Prostate gland (tissue), 2 donors: ENCODE results near the gene HIBADH. TPM values are rescaled to one million over a fixed set of nuclear protein-coding genes. Genes with fewer than 3 reads are reported as not detected.

Source experiments
- DNase-seq: peaks from one replicate; pipeline ENCODE4 v3.0.0-alpha.2; 2019; ENCODE audit warnings: low spot score
- H3K27ac ChIP-seq, 2 donors: fragments of 200-600 bp; sonication (generic); 2 replicates each; pipeline ENCODE4 v1.5.1; 2017 to 2019
- H3K27me3 ChIP-seq: fragments of 200-600 bp; sonication (generic); replicated peaks from 2 replicates; pipeline ENCODE4 v1.5.1; 2019; ENCODE audit not compliant: insufficient read depth
- H3K36me3 ChIP-seq, 2 donors: fragments of 200-600 bp; sonication (generic); 1 replicate in 1 of 2; 2 replicates in 1 of 2; pipeline versions ENCODE4 v1.5.1 to v1.8.1; 2017 to 2019
- H3K4me1 ChIP-seq: fragments of 200-600 bp; sonication (generic); replicated peaks from 2 replicates; pipeline ENCODE4 v1.5.1; 2019
- H3K4me3 ChIP-seq, 2 donors: fragments of 200-600 bp; sonication (generic); 2 replicates each; pipeline ENCODE4 v1.5.1; 2017 to 2019
- H3K9me3 ChIP-seq: fragments of 200-600 bp; sonication (generic); 2 replicates; pipeline ENCODE4 v1.5.1; 2017
- CTCF ChIP-seq, 4 experiments: fragments of 200-600 bp in 2 of 4; fragments of 450-650 bp in 2 of 4; sonication (generic) in 2 of 4; IDR thresholded peaks; 1 replicate in 3 of 4; 2 replicates in 1 of 4; pipeline ENCODE4 v1.5.1; 2016 to 2019; ENCODE audit warnings: antibody characterized with exemption in 4 of 4, mild to moderate bottlenecking in 2 of 4, moderate library complexity in 2 of 4
- POLR2A ChIP-seq: fragments of 450-650 bp; IDR thresholded peaks from one replicate; pipeline ENCODE4 v1.6.1; 2016; ENCODE audit warnings: antibody characterized with exemption, mild to moderate bottlenecking
- POLR2AphosphoS5 ChIP-seq: sonication (generic); formaldehyde crosslinking; IDR thresholded peaks from one replicate; pipeline ENCODE4 v1.6.1; 2017; ENCODE audit warnings: antibody characterized with exemption
- WGBS: methylation state at CpG from one replicate; pipeline ENCODE4 v1.1.5; 2018; 5-methylcytosine and 5-hydroxymethylcytosine counted together
- intact Hi-C: fragments of 100-400 bp; cut with DNase I; formaldehyde crosslinking; loops from one replicate; pipeline ENCODE4 v1.14.2; 2022
- total RNA-seq, 2 donors: library from RNA; depleted of rRNA; stranded (reverse); fragments of >200 nt; gene quantifications; one replicate each; pipeline ENCODE4 v1.1.0, GENCODE V29; 2016

Gene HIBADH
- total RNA-seq, 2 donors from 2014 or later, result 78.2 to 80.5 TPM

GRCh38 chr7:27523321-27523720, 139.4 kb downstream of the HIBADH start:
- intact Hi-C loops, result no loop called here

DNA sequence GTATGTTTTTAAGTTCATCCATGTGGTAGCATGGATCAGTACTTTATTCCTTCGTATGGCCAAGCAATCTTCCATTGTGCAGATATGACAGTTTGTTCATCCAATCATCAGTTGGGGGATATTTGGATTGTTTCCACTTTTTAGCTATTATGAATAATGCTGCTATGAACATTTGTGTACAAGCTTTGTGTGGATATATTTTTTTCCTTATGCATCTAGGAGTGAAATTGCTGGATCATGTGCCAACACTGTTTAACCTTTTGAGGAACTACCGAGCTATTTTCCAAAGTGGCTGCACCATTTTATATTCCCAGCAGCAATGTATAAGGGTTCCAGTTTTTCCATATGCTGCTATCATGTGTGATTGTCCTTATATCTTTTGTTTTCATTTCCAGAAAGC, 140.1 kb downstream of the HIBADH start:
- Histone ChIP-seq H3K4me1 (no peaks in the 10 kb centered on the region), H3K36me3 (no peaks in the 10 kb centered on the region), H3K27ac (no peak overlapping the region), H3K9me3 (no peaks in the 10 kb centered on the region), H3K27me3 (no peaks in the 10 kb centered on the region), H3K4me3 (no peak overlapping the region)
- DNase-seq, result no peak
- 93% methylated on average over 2 of the region's 2 CpGs for WGBS
- intact Hi-C loops, result no loop called here
- TF ChIP-seq POLR2AphosphoS5 (no peak), CTCF (IDR thresholded peaks at IDR 0.05) (no peak), POLR2A (no peak)

More at GRCh38 chr7:27523321-27523720, 139.4 kb downstream of the HIBADH start:
- H3K27ac ChIP-seq, result no peak overlapping the region
- H3K4me1 ChIP-seq, result no peaks in the 10 kb centered on the region
- TF ChIP-seq POLR2A (no peak), POLR2AphosphoS5 (no peak), CTCF (IDR thresholded peaks at IDR 0.05) (no peak)
- DNase-seq, result no peak
- H3K36me3 ChIP-seq, result no peaks in the 10 kb centered on the region
- no peak overlapping the region for H3K4me3 ChIP-seq
- no peaks in the 10 kb centered on the region for H3K9me3 ChIP-seq
- H3K27me3 ChIP-seq, result no peaks in the 10 kb centered on the region

DNA sequence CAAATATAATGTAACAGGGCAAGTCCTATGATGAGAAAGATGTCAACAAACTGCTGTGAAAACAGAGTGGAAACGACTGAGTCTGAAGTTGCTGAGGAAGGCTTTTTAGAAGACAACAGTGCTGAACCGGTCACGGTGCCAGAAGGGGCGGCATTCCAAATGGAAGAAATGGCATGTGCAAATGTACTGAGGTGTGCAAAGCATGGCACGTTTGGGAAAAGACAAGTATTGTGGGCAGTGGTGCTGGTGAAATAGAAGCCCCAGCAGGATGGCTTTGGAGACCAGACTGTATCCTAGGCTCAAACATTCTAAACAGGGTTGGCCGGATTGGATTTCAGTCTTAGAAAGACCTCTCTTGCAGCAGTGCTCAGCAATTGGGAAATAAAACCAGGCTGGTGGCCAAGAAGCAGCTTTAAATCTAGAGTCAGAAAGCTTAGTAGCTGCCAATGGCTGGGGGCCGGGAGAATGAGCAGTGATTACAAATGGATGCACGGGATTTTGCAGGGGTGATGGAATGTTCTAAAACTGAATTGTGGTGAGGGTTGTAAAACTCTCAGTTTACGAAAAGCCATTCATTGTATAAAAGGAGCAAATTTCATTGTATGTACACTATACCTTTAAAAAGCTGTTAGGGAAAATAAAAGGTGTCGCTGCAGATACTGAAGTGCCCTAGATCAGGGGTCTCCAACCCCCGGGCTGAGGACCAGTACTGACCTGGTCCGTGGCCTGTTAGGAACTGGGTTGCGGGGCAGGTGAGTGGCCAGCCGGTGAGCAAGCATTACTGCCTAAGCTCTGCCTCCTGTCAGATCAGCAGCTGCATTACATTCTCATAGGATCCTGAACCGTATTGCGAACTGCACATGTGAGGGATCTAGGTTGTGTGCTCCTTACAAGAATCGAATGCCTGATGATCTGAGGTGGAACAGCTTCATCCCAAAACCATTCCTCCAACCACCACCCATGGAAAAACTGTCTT, 141.6 kb downstream of the HIBADH start:
- H3K27ac ChIP-seq, result no peak overlapping the region
- WGBS, result 68% methylated on average over 17 of the region's 17 CpGs

DNA sequence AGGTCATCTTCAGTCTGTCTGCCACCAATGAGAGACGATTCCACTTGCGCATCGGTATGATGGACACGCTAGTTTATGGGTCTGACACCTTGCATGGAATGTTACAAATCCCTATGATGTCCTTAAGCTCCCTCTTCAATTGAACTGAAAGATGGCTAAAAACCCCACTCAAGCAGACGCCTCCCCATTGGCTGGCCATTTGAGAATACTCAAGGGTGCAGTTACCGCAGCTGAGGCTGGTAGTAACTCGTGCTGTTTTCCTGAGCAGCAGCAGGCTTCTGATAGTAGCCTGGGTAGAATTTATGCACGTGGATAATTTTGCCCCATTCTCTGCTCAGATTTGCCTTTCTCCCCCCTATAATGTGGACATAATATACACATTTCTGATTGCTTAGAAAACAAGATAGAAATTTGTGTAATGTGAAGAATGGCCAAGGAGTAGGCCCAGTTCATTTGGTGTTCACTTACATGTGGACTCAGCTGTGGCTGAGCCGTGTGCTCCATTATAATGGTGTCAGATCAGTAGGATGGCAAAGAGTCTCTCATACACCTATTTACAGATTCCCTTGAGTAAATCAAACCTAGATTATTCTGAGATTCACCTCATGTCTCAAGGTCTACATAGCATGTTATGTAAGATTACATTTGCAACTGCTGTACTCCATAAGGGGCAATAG, 142.8 kb downstream of the HIBADH start:
- Histone ChIP-seq H3K4me1 (no peaks in the 10 kb centered on the region), H3K36me3 (no peaks in the 10 kb centered on the region), H3K27ac (no peak overlapping the region), H3K9me3 (no peaks in the 10 kb centered on the region), H3K27me3 (no peaks in the 10 kb centered on the region), H3K4me3 (no peak overlapping the region)
- DNase-seq, result no peak
- no peak for TF ChIP-seq CTCF (IDR thresholded peaks at IDR 0.05)
- no peak for TF ChIP-seq POLR2AphosphoS5
- no peak for TF ChIP-seq POLR2A
- intact Hi-C loops, result no loop called here
- WGBS, result 89% methylated on average over 9 of the region's 9 CpGs

More for the DNA sequence above, 141.6 kb downstream of the HIBADH start:
- intact Hi-C loops, result no loop called here
- no peak for DNase-seq
- Histone ChIP-seq H3K4me3 (no peak overlapping the region), H3K4me1 (no peaks in the 10 kb centered on the region), H3K36me3 (no peaks in the 10 kb centered on the region), H3K9me3 (no peaks in the 10 kb centered on the region), H3K27me3 (no peaks in the 10 kb centered on the region)
- TF ChIP-seq POLR2AphosphoS5, result no peak
- TF ChIP-seq POLR2A, result no peak
- no peak for TF ChIP-seq CTCF (IDR thresholded peaks at IDR 0.05)
